GM21786 (cell line): Measurements from ENCODE around the gene LY86.

Source experiments
- ATAC-seq: cut with Tn5 transposase; IDR thresholded peaks from one replicate; pipeline ENCODE4 v1.9.1; 2021; ENCODE audit not compliant: unreplicated experiment

Gene LY86

GRCh38 chr6:6699741-6700367 is 111.3 kb downstream of the LY86 start:
- no peak for ATAC-seq

GRCh38 chr6:6700407-6701270 is 112.1 kb downstream of the LY86 start:
- ATAC-seq: no peak

- no peak for ATAC-seq
Observed at GRCh38 chr6:6701864-6702263, 113.3 kb downstream of the LY86 start.

- ATAC-seq: no peak
Observed at GRCh38 chr6:6703699-6704098, 115.2 kb downstream of the LY86 start.
